HG03159 (cell line): Measurements from ENCODE around the gene SEPTIN8.

Experiments used
- ATAC-seq: cut with Tn5 transposase; IDR thresholded peaks from one replicate; pipeline ENCODE4 v1.9.1; 2021; ENCODE audit warnings: mild to moderate bottlenecking, moderate library complexity; ENCODE audit not compliant: unreplicated experiment

Gene SEPTIN8

DNA sequence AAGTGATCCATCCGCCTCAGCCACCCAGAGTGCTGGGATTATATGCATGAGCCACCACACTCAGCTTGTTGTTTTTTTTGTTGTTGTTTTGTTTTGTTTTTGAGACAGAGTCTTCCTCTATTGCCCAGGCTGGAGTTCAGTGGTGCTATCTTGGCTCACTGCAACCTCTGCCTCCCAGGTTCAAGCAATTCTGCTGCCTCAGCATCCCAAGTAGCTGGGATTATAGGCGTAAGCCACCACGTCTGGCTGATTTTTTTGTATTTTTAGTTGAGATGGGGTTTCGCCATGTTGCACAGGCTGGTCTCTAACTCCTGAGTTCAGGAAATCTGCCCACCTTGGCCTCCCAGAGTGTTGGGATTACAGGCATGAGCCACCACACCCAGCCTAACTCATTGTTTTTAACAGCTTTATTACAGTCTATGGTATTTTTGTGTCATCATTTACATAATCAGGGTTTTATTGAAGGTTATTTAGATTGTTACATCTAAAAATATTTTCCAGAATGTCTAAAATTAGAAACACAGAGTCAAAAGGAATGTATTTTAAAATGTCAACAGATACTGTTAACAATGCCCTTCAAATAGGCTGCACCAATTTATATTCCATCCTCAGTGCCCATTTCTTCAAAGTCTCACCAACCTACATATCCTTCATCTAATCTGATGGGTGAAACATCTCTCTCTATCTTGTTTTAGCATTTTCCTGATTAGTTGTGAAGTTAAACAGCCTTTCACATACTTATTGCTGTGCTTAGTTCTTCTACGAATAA lies 58.3 kb downstream of the SEPTIN8 start:
- no peak for ATAC-seq

DNA sequence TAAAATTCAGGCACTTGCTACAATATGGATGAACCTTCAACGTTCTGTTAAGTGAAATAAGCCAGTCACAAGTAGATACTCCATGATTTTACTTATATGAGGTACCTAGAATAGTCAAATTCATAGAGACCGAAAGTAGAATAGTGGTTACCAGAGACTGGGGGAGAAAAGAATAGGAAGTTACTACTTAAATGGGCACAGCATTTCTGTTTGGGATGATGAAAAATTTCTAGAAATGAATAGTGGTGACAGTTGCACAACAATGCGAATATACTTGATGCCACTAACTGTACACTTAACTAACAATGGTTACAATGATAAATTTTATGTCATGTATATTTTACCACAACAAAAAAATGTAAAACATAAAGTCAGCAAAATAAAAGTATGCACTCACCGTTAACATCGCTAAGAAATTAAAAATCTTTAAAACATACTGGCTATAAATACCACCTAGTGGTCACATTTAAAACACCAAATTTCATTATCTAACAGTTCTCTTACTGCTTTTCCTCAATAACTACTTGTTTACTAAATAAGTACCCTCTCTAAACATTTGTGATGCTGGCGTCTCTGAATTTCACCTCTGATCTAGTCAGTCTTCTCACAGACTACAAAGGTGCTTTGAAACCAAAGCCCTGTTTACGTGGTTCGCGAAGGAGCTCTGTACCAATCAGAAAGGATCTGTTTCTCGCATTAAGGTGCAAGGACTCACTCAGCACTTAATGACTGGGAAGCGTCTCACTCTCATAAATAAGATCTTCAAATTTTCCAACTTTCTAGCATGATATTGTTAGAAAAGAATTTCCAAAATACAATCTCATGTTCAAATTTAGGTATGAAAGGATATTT lies 62.4 kb downstream of the SEPTIN8 start:
- no peak for ATAC-seq

DNA sequence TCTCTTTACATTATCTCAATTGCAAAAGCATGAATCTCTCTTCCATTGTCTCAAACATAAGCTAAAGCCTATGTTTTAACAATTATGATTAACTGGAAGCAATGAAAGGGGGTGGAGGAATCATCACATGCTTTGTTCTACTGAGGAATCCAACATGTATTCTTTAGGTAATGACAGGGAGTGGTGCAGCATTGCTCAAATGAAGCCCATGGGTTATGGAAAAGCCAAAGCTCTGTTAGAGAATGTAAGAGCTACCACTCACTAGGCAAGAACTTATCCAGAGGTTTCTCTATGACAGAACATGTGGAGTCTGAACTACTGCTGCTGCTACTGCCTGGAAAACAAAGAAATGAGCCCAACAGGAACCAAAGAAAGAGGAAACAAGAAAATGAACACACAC lies 68.4 kb downstream of the SEPTIN8 start:
- no peak for ATAC-seq

DNA sequence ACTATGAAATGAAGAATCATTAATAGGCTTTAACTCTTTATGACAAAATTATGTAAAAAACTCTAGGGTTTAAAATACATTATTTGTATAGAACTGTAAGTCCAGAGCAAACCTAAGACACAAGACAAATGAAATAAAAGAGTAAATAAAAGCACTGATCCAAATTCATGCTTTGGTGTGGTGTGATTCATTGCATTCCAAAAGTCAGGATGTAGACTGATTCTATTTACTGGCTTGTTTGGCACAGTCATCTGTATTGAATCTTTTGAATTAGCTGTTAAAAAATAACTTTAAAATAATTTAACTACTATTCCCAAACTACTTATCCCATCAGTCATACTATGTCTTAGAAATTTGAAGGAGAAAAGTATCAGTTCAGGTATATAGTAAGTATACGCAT lies 72.2 kb downstream of the SEPTIN8 start:
- no peak for ATAC-seq
